Activated CD4-positive, alpha-beta T cell treated with anti-CD3 and anti-CD28 coated beads, Interleukin-2, amount 50 U/mL, for 48 hours (primary cell): Measurements from ENCODE around the gene CMKLR1.

Source experiments
- DNase-seq, 2 experiments: peaks; one replicate each; pipeline ENCODE4 v3.0.0-alpha.2; 2020

CMKLR1 gene

DNA sequence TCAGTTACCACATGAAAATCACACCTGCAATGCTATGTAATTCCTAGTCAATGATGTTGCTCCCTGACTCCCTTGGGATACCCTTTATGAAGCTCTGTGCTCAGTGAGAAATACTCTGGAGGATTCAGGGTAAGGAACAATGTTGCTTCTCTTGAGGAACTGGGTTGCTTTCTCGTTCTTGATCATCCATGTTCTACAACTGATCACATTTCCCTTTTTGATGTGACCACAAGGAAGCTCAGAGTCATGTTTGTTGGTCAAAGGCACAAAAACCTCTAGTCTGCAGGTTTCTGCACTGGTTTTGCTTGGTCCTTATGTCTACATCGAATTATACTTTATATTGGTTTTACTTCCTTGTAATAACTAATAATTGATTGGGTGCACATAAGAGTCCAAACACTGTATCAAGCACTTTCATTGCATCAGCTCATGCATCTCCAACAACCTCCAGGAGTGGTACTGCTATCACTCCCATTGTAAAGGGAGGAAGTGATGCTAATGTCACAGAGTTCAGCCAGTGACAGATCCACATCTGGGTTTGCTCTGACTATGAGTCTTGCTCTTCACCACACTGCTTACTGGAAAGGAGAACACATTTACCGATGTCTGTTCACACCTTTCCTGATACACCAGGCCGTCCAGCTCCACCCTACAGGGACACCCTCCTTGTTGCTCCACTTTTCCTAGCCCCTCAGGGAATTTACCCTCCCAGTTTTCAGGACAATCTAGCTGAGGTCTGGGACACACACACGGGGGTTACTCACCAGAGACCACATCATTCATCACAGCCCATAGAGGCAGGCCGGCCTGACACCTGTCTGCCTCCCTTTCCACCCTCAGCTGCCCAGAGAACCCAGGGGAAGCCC, 41.0 kb downstream of the CMKLR1 start:
- DNase-seq: no peak

DNA sequence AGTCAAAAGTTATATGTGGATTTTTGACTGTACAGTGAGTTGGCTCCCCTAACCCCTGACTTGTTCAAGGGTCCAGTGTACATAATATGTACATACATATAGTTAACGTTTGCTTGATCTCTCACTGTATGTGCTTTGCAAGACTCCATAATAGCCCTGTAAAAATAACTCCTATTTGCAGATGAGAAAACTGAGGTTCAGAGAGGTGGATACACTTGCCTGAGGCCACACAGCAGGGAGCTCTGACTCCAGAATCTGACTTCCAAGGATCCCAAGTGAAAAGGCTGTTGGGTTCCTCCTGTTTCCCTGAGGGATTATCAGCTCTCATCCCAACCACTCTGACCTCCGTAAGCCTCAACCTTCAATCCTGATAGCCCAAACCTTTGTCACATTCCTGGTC, 41.7 kb downstream of the CMKLR1 start:
- no peak for DNase-seq

- DNase-seq: no peak
These were observed 42.2 kb downstream of the CMKLR1 start for GRCh38 chr12:108296945-108297344.

GRCh38 chr12:108295641-108296040, 43.5 kb downstream of the CMKLR1 start:
- no peak for DNase-seq

- DNase-seq: no peak
These were observed 49.6 kb downstream of the CMKLR1 start for GRCh38 chr12:108289350-108290161.

GRCh38 chr12:108287227-108287626, 51.9 kb downstream of the CMKLR1 start:
- DNase-seq: no peak

DNA sequence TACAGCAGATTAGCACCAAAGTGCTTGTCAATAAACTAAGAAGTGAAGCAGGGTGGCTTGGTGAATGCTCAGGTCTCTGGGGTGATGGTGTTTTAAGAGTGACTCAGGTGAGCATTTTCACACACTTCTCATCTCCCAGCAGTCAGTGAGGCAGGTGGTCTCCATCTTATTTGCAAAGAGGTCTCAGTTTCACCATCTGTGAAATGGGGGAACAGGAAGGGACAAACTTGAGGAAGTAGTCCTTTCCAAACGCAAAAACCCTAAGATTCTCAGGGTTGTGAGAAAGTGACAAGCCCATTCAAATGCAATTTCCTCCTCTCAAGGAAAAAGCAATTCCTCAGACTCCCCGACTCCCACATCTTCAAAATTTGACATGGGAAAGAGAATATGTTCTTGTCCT, 54.1 kb downstream of the CMKLR1 start:
- DNase-seq: no peak

GRCh38 chr12:108284163-108284562, 54.9 kb downstream of the CMKLR1 start:
- no peak for DNase-seq

DNA sequence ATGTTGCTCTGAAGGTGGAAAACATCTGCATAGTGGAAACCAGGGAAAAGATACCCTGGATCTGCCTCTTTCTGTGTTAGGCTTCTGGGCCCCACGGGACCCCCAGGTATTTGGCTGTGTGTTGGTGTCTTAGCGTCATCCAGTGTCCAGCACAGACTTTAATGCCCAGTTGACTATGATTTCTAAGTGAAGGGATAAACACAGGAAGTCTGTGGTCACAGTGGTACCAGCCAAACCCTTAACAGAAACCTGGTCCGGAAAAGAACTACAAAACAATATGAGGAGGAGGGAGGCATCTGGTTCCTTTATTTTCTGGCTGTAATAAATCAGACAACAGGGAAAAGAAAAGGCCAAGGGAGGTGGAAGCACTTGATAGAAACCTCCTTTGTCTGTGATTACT, 56.4 kb downstream of the CMKLR1 start:
- no peak for DNase-seq

- no peak for DNase-seq
These were observed 57.0 kb downstream of the CMKLR1 start for GRCh38 chr12:108282160-108282559.

GRCh38 chr12:108277613-108278012, 61.5 kb downstream of the CMKLR1 start:
- no peak for DNase-seq

DNA sequence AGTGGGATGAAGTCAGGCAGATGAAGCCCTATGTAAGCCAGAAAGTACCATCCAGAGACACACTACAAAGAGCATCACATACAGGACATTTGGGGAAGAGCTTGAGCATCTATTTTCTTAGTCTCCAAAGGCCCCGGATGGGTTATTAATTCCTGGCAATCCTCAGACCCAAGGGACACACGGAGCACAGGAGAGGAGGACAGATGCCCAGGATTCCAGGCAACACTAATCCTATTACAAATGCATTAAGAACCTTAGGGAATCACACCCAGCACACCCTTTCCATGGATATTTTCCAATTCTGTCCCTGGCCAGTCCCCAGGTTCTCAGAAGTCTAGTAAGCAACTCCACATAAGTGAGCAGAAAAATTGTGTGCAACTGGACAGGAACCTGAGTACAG, 65.9 kb downstream of the CMKLR1 start:
- DNase-seq: no peak

- no peak for DNase-seq
These were observed 66.9 kb downstream of the CMKLR1 start for GRCh38 chr12:108271951-108272872.

DNA sequence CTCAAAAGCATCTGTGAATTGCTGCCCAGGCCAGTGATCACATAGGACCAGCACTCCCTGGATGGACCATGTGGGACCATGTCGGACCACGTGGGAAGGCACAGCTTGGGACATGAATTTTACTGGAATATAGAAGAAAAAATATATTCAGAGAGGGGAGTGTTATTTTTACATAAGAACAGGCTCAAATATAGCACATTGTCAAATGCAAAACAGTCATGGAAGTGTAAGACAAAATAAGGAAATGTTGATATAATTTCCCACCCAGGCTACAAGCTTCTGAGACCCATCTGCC, 68.3 kb downstream of the CMKLR1 start:
- DNase-seq: no peak

DNA sequence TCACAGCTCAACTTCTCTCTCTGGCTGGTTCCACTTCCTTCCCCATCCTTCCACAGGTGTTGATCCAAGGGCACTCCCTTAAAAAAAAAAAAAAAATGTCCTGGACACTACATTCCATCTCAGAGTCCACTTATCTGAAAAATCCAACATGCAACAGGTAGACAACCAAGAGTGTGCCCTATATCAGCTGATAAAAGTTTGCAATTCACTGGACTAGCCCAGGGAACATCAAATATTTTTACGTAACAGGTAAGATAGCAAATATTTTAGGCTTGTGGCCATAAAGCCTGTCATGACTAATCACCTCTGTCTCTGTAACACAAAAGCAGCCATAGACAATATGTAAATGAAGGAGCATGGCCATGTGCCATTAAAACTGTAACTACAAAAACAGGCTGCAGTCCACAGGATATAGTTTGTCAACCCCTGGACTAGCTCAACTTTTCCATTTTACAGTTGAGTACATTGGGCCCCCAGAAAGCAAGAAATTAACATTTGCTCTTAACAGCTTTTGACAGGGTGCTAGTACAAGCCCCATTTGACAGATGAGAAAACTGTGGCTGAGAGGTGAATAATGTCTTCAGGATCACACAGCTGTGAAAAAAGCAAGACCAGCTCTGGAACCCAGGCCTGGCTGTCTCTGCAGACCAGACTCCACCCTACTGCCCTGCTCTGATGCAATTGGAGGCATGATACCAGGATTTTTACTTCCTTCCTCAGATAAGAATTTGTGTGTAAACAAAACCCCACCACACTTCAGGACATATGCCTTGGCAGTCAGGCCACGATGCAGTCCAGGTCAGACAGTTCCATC, 68.9 kb downstream of the CMKLR1 start:
- DNase-seq: no peak

GRCh38 chr12:108269224-108269623, 69.9 kb downstream of the CMKLR1 start:
- no peak for DNase-seq

DNA sequence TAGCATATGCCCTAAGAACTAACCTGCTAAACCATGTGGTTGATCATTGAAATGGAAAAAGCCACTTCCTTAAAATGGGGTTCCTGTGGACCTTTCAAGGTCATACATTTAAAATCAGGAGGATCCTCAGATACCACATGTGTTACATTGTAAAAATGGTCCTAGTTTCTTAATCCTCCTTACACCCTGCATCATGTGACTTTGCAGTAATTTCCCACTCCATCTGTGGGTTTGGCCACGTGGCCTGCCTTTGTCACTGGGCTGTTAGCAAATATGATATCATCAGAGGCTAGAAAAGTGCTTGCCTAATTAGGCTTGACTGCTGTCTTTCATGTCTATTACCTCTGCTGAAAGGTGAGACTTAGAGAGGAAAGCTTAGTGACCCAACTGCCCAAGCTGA, 70.7 kb downstream of the CMKLR1 start:
- no peak for DNase-seq

- no peak for DNase-seq
These were observed 71.7 kb downstream of the CMKLR1 start for GRCh38 chr12:108267450-108267849.

GRCh38 chr12:108266131-108266530, 73.0 kb downstream of the CMKLR1 start:
- DNase-seq: no peak

DNA sequence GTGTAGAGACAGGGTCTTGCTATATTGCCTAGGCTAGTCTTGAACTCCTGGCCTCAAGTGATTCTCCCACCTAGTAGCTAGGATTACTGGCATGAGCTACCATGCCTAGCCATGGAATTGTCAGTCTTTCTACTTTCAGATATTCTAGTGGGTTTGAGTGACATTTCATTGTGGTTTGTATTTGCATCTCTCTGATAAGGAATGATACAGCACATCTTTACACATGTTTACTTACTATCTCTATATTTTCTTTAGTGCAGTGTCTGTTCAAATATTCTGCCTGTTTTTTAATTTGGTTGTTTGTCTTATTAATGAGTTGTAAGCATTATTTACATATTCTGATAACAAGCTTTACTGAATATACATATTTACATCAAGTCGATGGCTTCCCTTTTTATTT, 73.6 kb downstream of the CMKLR1 start:
- DNase-seq: no peak

- no peak for DNase-seq
These were observed 78.1 kb downstream of the CMKLR1 start for GRCh38 chr12:108260969-108261368.

GRCh38 chr12:108260039-108260438, 79.1 kb downstream of the CMKLR1 start:
- no peak for DNase-seq
